ENCODE results near the gene EPHA5. TPM values are rescaled to one million over a fixed set of nuclear protein-coding genes. Genes with fewer than 3 reads are reported as not detected.

EPHA5 gene
- total RNA-seq, 1 experiment from 2014 or later: 0.28 TPM

GRCh38 chr4:65661471-65661870 lies 8.8 kb downstream of the EPHA5 start:
- intact Hi-C loops (cut with micrococcal nuclease): no loop called here
- no peak for TF ChIP-seq CTCF (IDR thresholded peaks at IDR 0.05; ENCODE audit: unreplicated experiment)
- POLR2A ChIA-PET: interaction anchor here (0.7 to 1.0 kb wide), 4 partner anchors 9 to 579 kb away, joined by 3 to 6 read pairs (median 4); partner anchors contain the start of gene EPHA5
- no TSS peak for BruUV-seq (replicated peaks)
- peak; percentile 78 for DNase-seq (ENCODE audit: unreplicated experiment)
- Mint-ChIP-seq H3K9me3 (ENCODE audit: unreplicated experiment) (no peaks in the 10 kb centered on the region), H3K27ac (ENCODE audit: low read depth, unreplicated experiment) (no peak overlapping the region), H3K27me3 (ENCODE audit: insufficient read depth, unreplicated experiment) (no peaks in the 10 kb centered on the region), H3K4me1 (ENCODE audit: insufficient read depth, unreplicated experiment) (peaks cover 6% of the 10 kb centered on the region), H3K36me3 (ENCODE audit: insufficient read depth, unreplicated experiment) (no peaks in the 10 kb centered on the region), H3K4me3 (ENCODE audit: unreplicated experiment) (no peak overlapping the region)
- CTCF ChIA-PET: no interaction called here

- Mint-ChIP-seq H3K36me3 (ENCODE audit: insufficient read depth, unreplicated experiment) (no peaks in the 10 kb centered on the region), H3K9me3 (ENCODE audit: unreplicated experiment) (no peaks in the 10 kb centered on the region), H3K4me1 (ENCODE audit: insufficient read depth, unreplicated experiment) (peaks cover 6% of the 10 kb centered on the region), H3K27ac (ENCODE audit: low read depth, unreplicated experiment) (no peak overlapping the region), H3K27me3 (ENCODE audit: insufficient read depth, unreplicated experiment) (no peaks in the 10 kb centered on the region), H3K4me3 (ENCODE audit: unreplicated experiment) (no peak overlapping the region)
- intact Hi-C loops (cut with micrococcal nuclease): no loop called here
- TF ChIP-seq CTCF (IDR thresholded peaks at IDR 0.05; ENCODE audit: unreplicated experiment): no peak
- CTCF ChIA-PET: interaction anchor here (0.6 kb wide), 1 partner anchor 18 kb away, joined by 3 read pairs; no protein-coding TSS in a partner anchor
- DNase-seq (ENCODE audit: unreplicated experiment): no peak
- no TSS peak for BruUV-seq (replicated peaks)
- POLR2A ChIA-PET: interaction anchor here (1.7 kb wide), 1 partner anchor 10 kb away, joined by 5 read pairs; no protein-coding TSS in a partner anchor
These were observed 12.2 kb downstream of the EPHA5 start for GRCh38 chr4:65658117-65658516.

DNA sequence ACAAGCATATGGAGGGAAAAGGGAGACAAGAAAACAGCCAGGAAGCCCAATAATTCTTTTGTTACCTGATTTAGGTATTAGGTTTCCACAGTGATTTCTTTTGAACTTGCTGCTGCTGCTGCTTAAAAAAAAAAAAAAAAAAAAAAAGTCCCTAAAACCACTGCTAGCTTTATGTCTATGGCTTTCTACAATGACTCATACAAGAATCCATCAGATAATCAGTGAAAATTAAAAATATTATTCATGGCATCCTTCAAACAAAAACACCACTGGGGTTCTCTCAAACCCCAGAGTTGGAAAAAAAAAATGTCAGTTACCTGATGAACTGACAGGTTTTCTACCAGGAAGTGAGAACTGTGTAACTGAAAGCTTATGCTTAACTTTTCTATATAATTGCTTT lies 14.3 kb downstream of the EPHA5 start:
- no peak for TF ChIP-seq CTCF (IDR thresholded peaks at IDR 0.05; ENCODE audit: unreplicated experiment)
- H3K27me3 Mint-ChIP-seq (ENCODE audit: insufficient read depth, unreplicated experiment): no peaks in the 10 kb centered on the region
- H3K27ac Mint-ChIP-seq (ENCODE audit: low read depth, unreplicated experiment): no peak overlapping the region
- intact Hi-C loops (cut with micrococcal nuclease): no loop called here
- POLR2A ChIA-PET: no interaction called here
- DNase-seq (ENCODE audit: unreplicated experiment): no peak
- peaks cover under 1% of the 10 kb centered on the region for H3K4me1 Mint-ChIP-seq (ENCODE audit: insufficient read depth, unreplicated experiment)
- CTCF ChIA-PET: interaction anchor here (0.6 to 1.2 kb wide), 4 partner anchors 10 to 623 kb away, joined by 3 to 4 read pairs (median 3); no protein-coding TSS in a partner anchor
- no peaks in the 10 kb centered on the region for H3K9me3 Mint-ChIP-seq (ENCODE audit: unreplicated experiment)
- BruUV-seq (replicated peaks): no TSS peak
- H3K36me3 Mint-ChIP-seq (ENCODE audit: insufficient read depth, unreplicated experiment): no peaks in the 10 kb centered on the region
- no peak overlapping the region for H3K4me3 Mint-ChIP-seq (ENCODE audit: unreplicated experiment)

GRCh38 chr4:65654976-65655375 lies 15.3 kb downstream of the EPHA5 start:
- H3K27me3 Mint-ChIP-seq (ENCODE audit: insufficient read depth, unreplicated experiment): no peaks in the 10 kb centered on the region
- no peak for DNase-seq (ENCODE audit: unreplicated experiment)
- no peaks in the 10 kb centered on the region for H3K36me3 Mint-ChIP-seq (ENCODE audit: insufficient read depth, unreplicated experiment)

More at GRCh38 chr4:65654976-65655375, 15.3 kb downstream of the EPHA5 start:
- ChIA-PET CTCF (no interaction called here), POLR2A (no interaction called here)
- no peak overlapping the region for H3K4me3 Mint-ChIP-seq (ENCODE audit: unreplicated experiment)
- BruUV-seq (replicated peaks): no TSS peak
- no peaks in the 10 kb centered on the region for H3K4me1 Mint-ChIP-seq (ENCODE audit: insufficient read depth, unreplicated experiment)
- intact Hi-C loops (cut with micrococcal nuclease): no loop called here
- H3K27ac Mint-ChIP-seq (ENCODE audit: low read depth, unreplicated experiment): no peak overlapping the region
- TF ChIP-seq CTCF (IDR thresholded peaks at IDR 0.05; ENCODE audit: unreplicated experiment): no peak
- H3K9me3 Mint-ChIP-seq (ENCODE audit: unreplicated experiment): no peaks in the 10 kb centered on the region
